ENCODE measurements around the gene RAX2.
"Not testable (repeated sequence)": the region's sequence is repeated elsewhere in the genome, so short reads cannot be mapped to it uniquely, and the experiment has no call there.

Gene RAX2

GRCh38 chr19:3762501-3763459 lies 9.2 kb downstream of the RAX2 start, which contains the start of gene MRPL54:
MRPL54 (plus strand) TSS chr19:3762682; CDS start chr19:3762701, 19 bp downstream.
- DNase-seq (ENCODE audit: low read depth) = peak; percentile 98
- peak within 1 kb of the TSS; percentile 98 for H3K4me3 ChIP-seq (ENCODE audit: low read depth, low read length)

GRCh38 chr19:3762130-3762473 lies 9.9 kb downstream of the RAX2 start:
- H3K4me3 ChIP-seq (ENCODE audit: low read depth, low read length) = no peak overlapping the region
- DNase-seq (ENCODE audit: low read depth) = no peak

- H3K4me3 ChIP-seq (ENCODE audit: low read depth, low read length) = peak within 1 kb of the TSS; percentile 98
- DNase-seq (ENCODE audit: low read depth) = peak; percentile 46
These were observed 10.5 kb downstream of the RAX2 start, which contains the start of gene APBA3 for GRCh38 chr19:3761382-3762129. APBA3 (minus strand) TSS chr19:3761692; CDS start chr19:3760264, 1,428 bp downstream.

- peak overlapping the region; percentile 98 for H3K4me3 ChIP-seq (ENCODE audit: low read depth, low read length)
- DNase-seq (ENCODE audit: low read depth) = no peak
These were observed 11.1 kb downstream of the RAX2 start for GRCh38 chr19:3760871-3761361.

- no peak for DNase-seq (ENCODE audit: low read depth)
- H3K4me3 ChIP-seq (ENCODE audit: low read depth, low read length) = no peak overlapping the region
These were observed 12.4 kb downstream of the RAX2 start for GRCh38 chr19:3759482-3760254.

GRCh38 chr19:3758297-3758696 lies 13.7 kb downstream of the RAX2 start:
- H3K4me3 ChIP-seq (ENCODE audit: low read depth, low read length); DNase-seq (ENCODE audit: low read depth): not testable (repeated sequence)

GRCh38 chr19:3757705-3758104 lies 14.3 kb downstream of the RAX2 start:
- DNase-seq (ENCODE audit: low read depth); H3K4me3 ChIP-seq (ENCODE audit: low read depth, low read length): not testable (repeated sequence)

GRCh38 chr19:3753631-3754410 lies 18.2 kb downstream of the RAX2 start:
- no peak for DNase-seq (ENCODE audit: low read depth)
- no peak overlapping the region for H3K4me3 ChIP-seq (ENCODE audit: low read depth, low read length)

- DNase-seq (ENCODE audit: low read depth) = no peak
- no peak overlapping the region for H3K4me3 ChIP-seq (ENCODE audit: low read depth, low read length)
These were observed 19.5 kb downstream of the RAX2 start for GRCh38 chr19:3752492-3752891.

- no peak for DNase-seq (ENCODE audit: low read depth)
- no peak overlapping the region for H3K4me3 ChIP-seq (ENCODE audit: low read depth, low read length)
These were observed 20.8 kb downstream of the RAX2 start for GRCh38 chr19:3751236-3751635.

- H3K4me3 ChIP-seq (ENCODE audit: low read depth, low read length) = no peak overlapping the region
- no peak for DNase-seq (ENCODE audit: low read depth)
These were observed 21.8 kb downstream of the RAX2 start for GRCh38 chr19:3750211-3750610.

GRCh38 chr19:3748965-3749364 lies 23.1 kb downstream of the RAX2 start:
- DNase-seq (ENCODE audit: low read depth) = no peak
- no peak overlapping the region for H3K4me3 ChIP-seq (ENCODE audit: low read depth, low read length)

- H3K4me3 ChIP-seq (ENCODE audit: low read depth, low read length) = no peak overlapping the region
- DNase-seq (ENCODE audit: low read depth) = no peak
These were observed 25.5 kb downstream of the RAX2 start for GRCh38 chr19:3746371-3747056.

GRCh38 chr19:3745363-3746045 lies 26.5 kb downstream of the RAX2 start:
- no peak for DNase-seq (ENCODE audit: low read depth)
- H3K4me3 ChIP-seq (ENCODE audit: low read depth, low read length) = no peak overlapping the region

GRCh38 chr19:3743486-3743885 lies 28.5 kb downstream of the RAX2 start:
- DNase-seq (ENCODE audit: low read depth) = no peak
- H3K4me3 ChIP-seq (ENCODE audit: low read depth, low read length) = no peak overlapping the region

- no peak for DNase-seq (ENCODE audit: low read depth)
- H3K4me3 ChIP-seq (ENCODE audit: low read depth, low read length) = no peak overlapping the region
These were observed 31.6 kb downstream of the RAX2 start for GRCh38 chr19:3740431-3740830.

GRCh38 chr19:3738477-3739220 lies 33.4 kb downstream of the RAX2 start:
- no peak for DNase-seq (ENCODE audit: low read depth)
- no peak overlapping the region for H3K4me3 ChIP-seq (ENCODE audit: low read depth, low read length)

Measured in skeletal muscle cell (primary cell).